ENCODE measurements around the gene EIF6.
A peak's percentile ranks its signal among the peaks of the same experiment; 100 is the strongest.
"Not testable (repeated sequence)": the region's sequence is repeated elsewhere in the genome, so short reads cannot be mapped to it uniquely, and the experiment has no call there.

EIF6 gene

GRCh38 chr20:35274172-35275092 lies 10.1 kb downstream of the EIF6 start:
- no peak overlapping the region for H3K4me3 ChIP-seq
- in situ Hi-C loops (cut with MboI; ENCODE audit: low sequenced_read_pairs), result no loop called here
- no peaks in the 10 kb centered on the region for H3K9me3 ChIP-seq
- peaks cover 7% of the 10 kb centered on the region; the same call in 1 of the 2 replicates for H3K4me1 ChIP-seq
- no peak for DNase-seq (ENCODE audit: low spot score in 2 of 2)
- peaks cover 41% of the 10 kb centered on the region for H3K36me3 ChIP-seq (replicated peaks)
- no peaks in the 10 kb centered on the region for H3K27me3 ChIP-seq (ENCODE audit: low read depth)

GRCh38 chr20:35273449-35274171 lies 11.0 kb downstream of the EIF6 start:
- no peak for DNase-seq (ENCODE audit: low spot score in 2 of 2)

GRCh38 chr20:35271904-35272303 lies 12.7 kb downstream of the EIF6 start:
- Histone ChIP-seq H3K4me1 (peaks cover 6% of the 10 kb centered on the region; the same call in 1 of the 2 replicates), H3K9me3 (no peaks in the 10 kb centered on the region), H3K4me3 (no peak overlapping the region), H3K36me3 (replicated peaks) (peaks cover 24% of the 10 kb centered on the region), H3K27me3 (ENCODE audit: low read depth) (no peaks in the 10 kb centered on the region)
- no peak for DNase-seq (ENCODE audit: low spot score in 2 of 2)
- in situ Hi-C loops (cut with MboI; ENCODE audit: low sequenced_read_pairs), result no loop called here

More at GRCh38 chr20:35273449-35274171, 11.0 kb downstream of the EIF6 start:
- in situ Hi-C loops (cut with MboI; ENCODE audit: low sequenced_read_pairs), result no loop called here
- Histone ChIP-seq H3K9me3 (no peaks in the 10 kb centered on the region), H3K4me1 (peaks cover 7% of the 10 kb centered on the region; the same call in 1 of the 2 replicates), H3K4me3 (no peak overlapping the region), H3K36me3 (replicated peaks) (peaks cover 33% of the 10 kb centered on the region), H3K27me3 (ENCODE audit: low read depth) (no peaks in the 10 kb centered on the region)

GRCh38 chr20:35271073-35271882 lies 13.3 kb downstream of the EIF6 start:
- peak in 1 of 2 experiments; percentile 7 for DNase-seq (ENCODE audit: low spot score in 2 of 2)
- in situ Hi-C loops (cut with MboI; ENCODE audit: low sequenced_read_pairs), result no loop called here
- no peak overlapping the region for H3K4me3 ChIP-seq
- H3K27me3 ChIP-seq (ENCODE audit: low read depth), result no peaks in the 10 kb centered on the region
- peaks cover 19% of the 10 kb centered on the region for H3K36me3 ChIP-seq (replicated peaks)
- H3K4me1 ChIP-seq, result no peaks in the 10 kb centered on the region; the same call in 1 of the 2 replicates
- H3K9me3 ChIP-seq, result no peaks in the 10 kb centered on the region

- Histone ChIP-seq H3K36me3 (replicated peaks) (peaks cover 11% of the 10 kb centered on the region; the same call in 1 of the 2 replicates), H3K4me1 (no peaks in the 10 kb centered on the region), H3K27me3 (ENCODE audit: low read depth) (no peaks in the 10 kb centered on the region), H3K4me3 (no peak overlapping the region), H3K9me3 (no peaks in the 10 kb centered on the region)
- DNase-seq (ENCODE audit: low spot score in 2 of 2), result no peak
- in situ Hi-C loops (cut with MboI; ENCODE audit: low sequenced_read_pairs), result no loop called here
Observed at GRCh38 chr20:35270021-35270902, 14.3 kb downstream of the EIF6 start.

- Histone ChIP-seq H3K4me3 (no peak overlapping the region), H3K9me3 (no peaks in the 10 kb centered on the region), H3K27me3 (ENCODE audit: low read depth) (no peaks in the 10 kb centered on the region), H3K4me1 (peaks cover 8% of the 10 kb centered on the region), H3K36me3 (replicated peaks) (peaks cover 11% of the 10 kb centered on the region; the same call in 1 of the 2 replicates)
- DNase-seq (ENCODE audit: low spot score in 2 of 2), result peak; percentile 74 to 91
- in situ Hi-C loops (cut with MboI; ENCODE audit: low sequenced_read_pairs), result loop anchor here (5.0 kb wide), 3 partner anchors 122 to 437 kb away; partner anchors contain the start of genes EDEM2 and TRPC4AP
Observed at GRCh38 chr20:35269055-35269781, 15.4 kb downstream of the EIF6 start.

GRCh38 chr20:35267092-35267491 lies 17.5 kb downstream of the EIF6 start:
- in situ Hi-C loops (cut with MboI; ENCODE audit: low sequenced_read_pairs), result loop anchor here (5.0 kb wide), 3 partner anchors 120 to 435 kb away; partner anchors contain the start of genes EDEM2 and TRPC4AP
- H3K4me3 ChIP-seq, result no peak overlapping the region
- H3K36me3 ChIP-seq (replicated peaks), result peaks cover 11% of the 10 kb centered on the region; the same call in 1 of the 2 replicates

GRCh38 chr20:35264755-35265154 lies 19.8 kb downstream of the EIF6 start:
- Histone ChIP-seq H3K27me3 (ENCODE audit: low read depth) (no peaks in the 10 kb centered on the region), H3K4me1 (peaks cover 34% of the 10 kb centered on the region), H3K9me3 (no peaks in the 10 kb centered on the region), H3K36me3 (replicated peaks) (0 out of 2 replicates have a peak, but pooled peaks cover 3% of the 10 kb centered on the region), H3K4me3 (no peak overlapping the region)
- DNase-seq (ENCODE audit: low spot score in 2 of 2), result peak; percentile 64 to 79
- in situ Hi-C loops (cut with MboI; ENCODE audit: low sequenced_read_pairs), result loop anchor here (5.0 kb wide), 3 partner anchors 117 to 432 kb away; partner anchors contain the start of genes EDEM2 and TRPC4AP

More at GRCh38 chr20:35267092-35267491, 17.5 kb downstream of the EIF6 start:
- peaks cover 22% of the 10 kb centered on the region for H3K4me1 ChIP-seq
- no peak for DNase-seq (ENCODE audit: low spot score in 2 of 2)
- H3K9me3 ChIP-seq, result no peaks in the 10 kb centered on the region
- no peaks in the 10 kb centered on the region for H3K27me3 ChIP-seq (ENCODE audit: low read depth)

- Histone ChIP-seq H3K36me3 (replicated peaks) (no peaks in the 10 kb centered on the region), H3K4me1 (peaks cover 34% of the 10 kb centered on the region), H3K4me3 (peak overlapping the region; percentile 15), H3K9me3 (no peaks in the 10 kb centered on the region), H3K27me3 (ENCODE audit: low read depth) (no peaks in the 10 kb centered on the region)
- no peak for DNase-seq (ENCODE audit: low spot score in 2 of 2)
- in situ Hi-C loops (cut with MboI; ENCODE audit: low sequenced_read_pairs), result no loop called here
Observed at GRCh38 chr20:35263532-35264341, 20.8 kb downstream of the EIF6 start.

GRCh38 chr20:35262731-35263531 lies 21.6 kb downstream of the EIF6 start:
- H3K9me3 ChIP-seq; in situ Hi-C loops (cut with MboI; ENCODE audit: low sequenced_read_pairs); H3K36me3 ChIP-seq (replicated peaks); H3K27me3 ChIP-seq (ENCODE audit: low read depth): not testable (repeated sequence)
- H3K4me1 ChIP-seq, result peaks cover 34% of the 10 kb centered on the region
- DNase-seq (ENCODE audit: low spot score in 2 of 2), result peak; percentile 93 to 97
- H3K4me3 ChIP-seq, result peak overlapping the region; percentile 15

- H3K4me3 ChIP-seq; H3K27me3 ChIP-seq (ENCODE audit: low read depth); H3K9me3 ChIP-seq; in situ Hi-C loops (cut with MboI; ENCODE audit: low sequenced_read_pairs); H3K36me3 ChIP-seq (replicated peaks): not testable (repeated sequence)
- DNase-seq (ENCODE audit: low spot score in 2 of 2), result peak in 1 of 2 experiments; percentile 59
- H3K4me1 ChIP-seq, result peaks cover 34% of the 10 kb centered on the region
Observed at GRCh38 chr20:35262321-35262720, 22.3 kb downstream of the EIF6 start.
